T-helper 2 cell (primary cell): ENCODE measurements around the gene GIPC1.
"Not testable (repeated sequence)": the region's sequence is repeated elsewhere in the genome, so short reads cannot be mapped to it uniquely, and the experiment has no call there.

Experiments used
- DNase-seq, 5 experiments: peaks; one replicate each; pipeline versions ENCODE4 v3.0.0 to v3.0.0-alpha.2; 2012 to 2022
- total RNA-seq, 2 donors: gene quantifications; one replicate each; lab custom pipeline; 2026; lab: John Stamatoyannopoulos, UW

The GIPC1 gene, protein sequence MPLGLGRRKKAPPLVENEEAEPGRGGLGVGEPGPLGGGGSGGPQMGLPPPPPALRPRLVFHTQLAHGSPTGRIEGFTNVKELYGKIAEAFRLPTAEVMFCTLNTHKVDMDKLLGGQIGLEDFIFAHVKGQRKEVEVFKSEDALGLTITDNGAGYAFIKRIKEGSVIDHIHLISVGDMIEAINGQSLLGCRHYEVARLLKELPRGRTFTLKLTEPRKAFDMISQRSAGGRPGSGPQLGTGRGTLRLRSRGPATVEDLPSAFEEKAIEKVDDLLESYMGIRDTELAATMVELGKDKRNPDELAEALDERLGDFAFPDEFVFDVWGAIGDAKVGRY
- 20.3 to 33.1 reads per million in 2 donors for total RNA-seq

DNA sequence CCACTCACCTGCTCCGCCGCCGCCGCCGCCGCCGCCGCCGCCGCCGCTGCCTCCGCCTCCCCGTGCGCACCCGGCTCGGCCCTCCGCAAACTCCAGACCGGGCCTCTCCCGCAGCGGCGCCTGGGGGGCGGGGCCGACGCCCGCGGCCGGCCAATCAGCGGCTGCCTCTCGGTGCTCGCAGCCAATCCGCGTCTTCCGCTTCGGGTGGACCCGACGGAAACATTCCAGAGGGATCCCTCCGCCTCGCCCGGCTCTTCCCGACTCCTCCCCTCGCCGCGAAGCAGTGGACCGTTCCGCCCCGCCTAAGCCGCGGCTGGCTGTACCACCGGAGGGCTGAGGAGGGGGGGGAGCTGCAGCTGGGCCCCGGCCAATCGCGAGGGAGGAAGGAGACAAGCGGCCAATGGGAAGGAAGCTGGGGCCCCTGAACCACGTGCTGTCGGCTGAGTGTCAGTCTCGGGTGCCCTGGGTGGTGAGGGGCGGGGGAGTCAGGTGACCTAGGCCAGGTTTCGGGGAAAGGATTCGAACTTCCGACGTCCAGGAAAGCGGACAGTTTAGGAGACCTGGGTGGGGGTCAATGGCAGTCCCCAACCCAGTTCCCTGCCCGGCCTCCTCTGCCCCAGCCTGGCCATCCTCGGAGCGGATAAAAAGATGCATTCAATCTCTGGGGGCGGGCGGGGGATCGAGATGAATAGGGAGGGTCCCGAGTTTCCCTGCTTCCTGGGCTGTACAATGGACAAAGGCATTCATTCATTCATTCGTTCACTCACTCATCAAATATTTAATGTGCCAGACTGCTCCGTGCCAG, at the start of gene GIPC1:
Gene GIPC1, minus strand, starts transcription at position 99 of the 805 bp plus-strand sequence. CDS start 13,151 bp downstream, outside the sequence.
- peak; percentile 70 to 89 (median 77) for DNase-seq

DNA sequence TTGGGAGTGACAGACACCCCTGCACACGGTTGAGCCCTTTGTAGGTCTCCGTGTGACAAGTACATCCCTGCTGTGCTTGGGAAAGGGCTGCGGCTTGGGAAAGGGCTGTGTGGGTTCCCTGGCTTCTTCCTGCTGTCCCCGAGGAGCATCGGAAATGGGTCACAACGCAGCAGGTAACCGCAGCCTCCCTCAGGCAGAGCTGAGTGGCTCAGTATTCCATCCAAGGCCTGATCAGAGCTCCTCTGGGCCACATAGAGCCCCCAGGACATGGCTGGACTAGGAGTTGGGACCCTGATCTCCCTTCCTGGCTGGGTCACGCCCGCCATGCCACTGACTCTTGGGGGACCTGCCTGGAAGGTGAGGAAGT, 49.8 kb upstream of the GIPC1 start:
- DNase-seq: no peak

DNA sequence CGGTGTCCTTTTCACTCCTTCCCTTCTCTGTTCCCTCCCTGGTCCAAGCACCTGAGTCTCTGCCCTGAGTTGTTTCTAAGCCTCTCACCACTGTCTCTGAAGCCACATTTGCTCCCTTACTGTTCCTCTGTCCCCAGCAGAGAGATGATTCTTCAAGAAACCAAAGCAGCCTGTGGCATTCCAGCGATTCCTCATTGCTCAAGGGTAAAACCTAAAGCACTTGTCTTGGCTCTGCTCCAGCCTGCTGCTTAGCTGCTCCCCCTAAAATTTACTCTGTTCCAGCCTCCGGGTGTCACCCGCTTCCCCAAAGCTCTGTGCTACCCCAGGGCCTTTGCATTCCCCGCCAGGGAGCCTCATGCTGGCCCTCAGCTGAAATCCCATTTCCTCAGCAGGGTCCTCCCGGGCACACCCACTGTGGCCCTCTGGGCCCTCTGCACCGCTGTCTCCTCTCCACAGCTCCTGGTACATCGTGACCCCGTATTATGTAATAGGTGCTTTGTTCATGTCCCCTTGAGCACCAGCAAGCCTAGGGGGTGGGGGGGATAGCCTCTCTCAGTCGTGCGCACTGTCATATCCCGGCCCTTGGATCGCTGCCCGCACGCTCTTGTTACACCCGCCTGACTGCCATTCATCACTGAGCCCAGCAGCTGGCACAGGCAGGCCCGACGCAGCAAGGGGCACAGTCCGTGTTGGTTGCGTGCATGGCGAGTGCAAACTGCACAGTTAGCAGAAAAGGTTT, 49.2 kb upstream of the GIPC1 start:
- DNase-seq: no peak

DNA sequence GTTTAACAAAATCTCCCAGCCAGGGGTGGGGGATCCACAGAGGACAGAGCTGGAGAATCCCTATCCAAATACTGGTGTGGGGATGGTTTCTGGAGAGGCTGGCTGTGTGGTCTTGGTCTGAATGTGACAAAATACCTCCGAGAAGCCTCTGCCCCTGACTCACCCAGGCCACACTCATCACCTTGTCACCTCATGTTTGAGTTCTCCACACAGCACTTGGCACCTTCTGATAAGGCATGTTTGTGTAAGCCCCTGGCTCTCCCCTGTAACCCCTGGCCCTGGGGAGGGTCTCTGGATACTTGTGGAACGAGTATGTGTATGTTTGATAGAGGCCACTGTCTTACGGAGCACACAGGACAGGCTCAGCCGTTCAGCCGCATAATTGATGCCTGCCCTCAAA, 48.1 kb upstream of the GIPC1 start:
- DNase-seq: no peak

DNA sequence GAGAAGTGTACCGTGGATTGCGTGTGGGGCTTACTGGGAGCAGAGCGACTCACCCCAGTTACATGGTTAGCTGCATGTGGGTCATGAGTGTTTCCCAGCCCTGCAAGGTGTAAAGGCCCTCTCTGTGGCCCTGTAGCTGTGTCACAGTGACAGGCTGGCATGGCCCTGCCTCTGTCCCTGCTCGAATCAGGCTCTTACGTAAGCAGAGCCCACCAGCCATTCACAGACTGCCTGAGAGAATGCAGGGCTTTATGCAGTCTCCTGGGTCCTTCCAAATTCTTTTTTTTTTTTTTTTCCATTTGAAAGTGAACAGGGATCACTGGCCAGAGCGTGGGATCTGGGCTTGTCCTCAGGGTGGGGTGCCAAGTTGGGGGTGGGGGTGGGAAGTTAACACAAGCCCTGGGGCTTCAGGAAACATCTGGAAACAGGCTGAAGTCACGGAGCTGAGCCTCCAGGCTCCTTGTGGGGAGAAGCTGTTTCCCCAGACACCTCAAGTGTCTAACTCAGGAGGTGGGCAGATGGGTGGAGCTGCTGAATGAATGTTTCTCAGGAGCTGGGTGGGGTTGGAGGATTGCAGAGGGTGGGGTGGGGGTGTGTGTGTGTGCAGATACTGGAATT, 46.9 kb upstream of the GIPC1 start:
- DNase-seq: no peak

DNA sequence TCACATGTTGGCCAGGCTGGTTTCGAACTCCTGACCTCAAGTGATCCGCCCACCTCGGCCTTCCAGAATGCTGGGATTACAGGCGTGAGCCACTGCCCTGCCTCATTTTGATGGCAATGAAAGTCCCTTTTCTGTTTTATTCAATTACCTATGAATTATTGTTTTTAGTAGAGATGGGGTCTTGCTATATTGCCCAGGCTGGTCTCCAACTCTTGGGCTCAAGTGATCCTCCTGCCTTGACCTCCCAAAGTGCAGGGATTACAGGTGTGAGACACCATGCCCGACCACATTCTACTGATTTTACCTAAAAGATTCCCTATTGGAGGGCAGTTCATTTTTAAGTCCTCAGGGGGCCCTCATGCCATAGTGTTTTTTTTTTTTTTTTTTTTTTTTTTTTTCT, 46.1 kb upstream of the GIPC1 start:
- DNase-seq: not testable (repeated sequence)

DNA sequence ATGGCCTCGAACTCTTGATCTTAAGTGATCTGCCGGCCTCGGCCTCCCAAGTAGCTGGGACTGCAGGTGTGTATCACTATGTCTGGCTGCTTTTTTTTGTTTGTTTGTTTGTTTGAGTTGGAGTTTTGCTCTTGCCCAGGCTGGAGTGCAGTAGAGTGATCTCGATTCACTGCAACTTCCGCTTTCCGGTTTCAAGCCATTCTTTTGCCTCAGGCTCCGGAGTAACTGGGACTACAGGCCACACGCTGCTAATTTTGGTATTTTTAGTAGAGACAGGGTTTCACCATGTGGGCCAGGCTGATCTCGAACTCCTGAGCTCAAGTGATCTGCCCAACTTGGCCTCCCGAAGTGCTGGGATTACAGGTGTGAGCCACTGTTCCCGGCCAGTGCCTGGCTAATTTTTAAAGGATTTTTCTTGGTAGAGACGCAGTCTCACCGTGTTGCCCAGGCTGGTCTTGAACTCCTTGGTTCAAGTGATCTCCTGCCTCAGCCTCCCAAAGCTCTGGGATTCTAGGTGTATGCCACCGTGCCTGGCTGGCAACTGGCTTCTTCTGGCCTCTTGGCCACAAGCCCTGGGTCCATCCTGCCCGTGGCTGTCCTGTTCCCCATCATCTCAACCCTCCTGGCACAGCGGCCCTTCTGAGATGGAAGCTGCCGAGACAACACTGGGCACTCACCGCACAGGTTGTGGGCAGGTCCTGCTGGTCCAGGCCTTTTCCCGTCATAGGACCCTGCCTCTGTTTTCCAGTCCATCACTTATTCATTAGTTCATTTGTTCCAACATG, 45.0 kb upstream of the GIPC1 start:
- DNase-seq: no peak

DNA sequence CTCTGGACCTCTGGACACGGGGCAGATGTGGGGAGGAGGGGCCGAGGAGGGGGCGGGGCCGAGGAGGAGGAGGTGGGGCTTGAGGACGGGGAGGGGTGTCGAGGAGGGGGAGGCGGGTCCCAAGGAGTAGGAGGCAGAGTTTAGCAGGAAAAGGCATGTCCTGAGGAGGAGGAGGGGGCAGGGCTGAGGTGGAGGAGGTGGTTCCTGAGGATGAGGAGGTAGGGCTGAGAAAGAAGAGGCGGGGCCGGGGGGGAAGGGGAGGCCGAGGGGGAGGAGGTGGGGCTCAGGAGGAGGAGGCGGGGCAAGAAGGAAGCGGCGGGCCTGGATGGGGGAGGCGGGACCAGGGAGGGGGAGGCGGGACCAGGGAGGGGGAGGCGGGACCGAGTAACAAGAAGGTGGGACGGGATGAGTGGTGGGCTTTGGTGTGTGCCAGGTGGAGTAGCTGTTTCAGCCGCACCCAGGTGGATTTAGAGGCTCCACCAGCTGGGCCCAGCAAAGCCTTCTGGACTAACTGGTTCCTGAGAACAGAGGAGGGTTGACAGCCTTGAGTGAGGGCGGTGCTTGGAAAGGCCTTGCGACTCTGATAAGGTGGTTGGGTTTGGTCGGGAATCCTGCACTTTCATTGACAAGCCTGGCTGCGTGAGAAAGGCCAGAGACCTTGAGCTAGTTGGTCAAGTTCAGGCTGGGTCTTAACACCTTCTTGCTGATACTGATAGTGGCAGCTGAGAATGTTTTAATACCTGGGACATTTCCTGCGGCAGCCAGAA, 41.2 kb upstream of the GIPC1 start:
- DNase-seq: peak in 2 of 5 experiments; percentile 24 to 74

DNA sequence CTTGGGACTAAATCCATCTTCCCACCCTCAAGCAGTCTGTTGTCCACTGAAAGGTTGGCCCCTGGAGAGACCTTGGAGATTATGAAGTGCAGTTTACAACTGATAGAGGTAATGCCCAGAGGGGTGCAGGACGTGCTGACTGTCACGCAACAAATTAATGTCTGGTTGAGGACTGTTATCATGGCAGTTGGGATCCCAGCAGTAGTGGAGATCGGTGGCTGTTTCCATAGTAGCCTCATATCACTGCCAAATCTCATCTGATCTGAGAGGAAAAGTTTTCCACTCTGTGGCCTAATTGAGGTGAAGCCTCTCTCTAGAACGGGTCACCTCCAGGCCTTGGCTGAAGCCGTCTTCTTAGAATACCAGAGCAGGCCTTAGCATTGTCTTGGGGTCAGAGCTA, 37.5 kb upstream of the GIPC1 start:
- DNase-seq: no peak

DNA sequence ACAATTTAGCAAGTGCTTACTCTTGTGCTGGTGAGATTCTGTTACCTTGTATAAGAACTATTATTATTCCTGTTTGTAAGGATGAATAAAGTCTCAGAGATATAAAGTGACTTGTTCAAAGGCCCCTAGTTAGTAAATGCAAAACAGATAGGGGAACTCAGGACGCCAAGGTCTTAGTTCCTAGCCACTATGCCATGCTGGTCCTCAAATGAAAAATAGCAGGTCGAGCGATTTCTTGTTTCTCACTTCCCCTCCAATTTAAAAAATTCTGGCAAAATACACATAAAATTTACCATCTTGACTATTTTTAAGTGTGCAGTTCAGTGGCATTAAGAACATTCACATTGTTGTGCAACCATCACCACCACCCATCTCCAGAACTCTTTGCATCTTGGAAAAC, 34.6 kb upstream of the GIPC1 start:
- no peak for DNase-seq

DNA sequence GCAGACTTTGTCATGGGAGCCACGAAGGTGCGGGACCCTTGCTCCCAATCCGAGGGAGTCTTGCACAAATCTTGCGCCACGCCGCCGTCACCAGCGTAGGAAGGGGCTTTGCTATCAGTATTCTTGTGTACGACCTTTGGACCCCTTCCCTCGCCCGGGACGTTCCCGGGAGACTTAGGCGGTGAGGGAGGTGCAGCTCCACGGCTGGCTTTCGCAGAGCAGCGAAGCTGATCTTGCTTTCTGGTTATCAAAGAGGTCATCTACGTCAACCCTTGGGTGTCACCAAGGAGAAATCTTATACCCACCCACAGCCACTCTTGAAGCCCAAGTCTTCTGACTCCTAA, 34.0 kb upstream of the GIPC1 start:
- peak in 2 of 5 experiments; percentile 20 to 74 for DNase-seq

DNA sequence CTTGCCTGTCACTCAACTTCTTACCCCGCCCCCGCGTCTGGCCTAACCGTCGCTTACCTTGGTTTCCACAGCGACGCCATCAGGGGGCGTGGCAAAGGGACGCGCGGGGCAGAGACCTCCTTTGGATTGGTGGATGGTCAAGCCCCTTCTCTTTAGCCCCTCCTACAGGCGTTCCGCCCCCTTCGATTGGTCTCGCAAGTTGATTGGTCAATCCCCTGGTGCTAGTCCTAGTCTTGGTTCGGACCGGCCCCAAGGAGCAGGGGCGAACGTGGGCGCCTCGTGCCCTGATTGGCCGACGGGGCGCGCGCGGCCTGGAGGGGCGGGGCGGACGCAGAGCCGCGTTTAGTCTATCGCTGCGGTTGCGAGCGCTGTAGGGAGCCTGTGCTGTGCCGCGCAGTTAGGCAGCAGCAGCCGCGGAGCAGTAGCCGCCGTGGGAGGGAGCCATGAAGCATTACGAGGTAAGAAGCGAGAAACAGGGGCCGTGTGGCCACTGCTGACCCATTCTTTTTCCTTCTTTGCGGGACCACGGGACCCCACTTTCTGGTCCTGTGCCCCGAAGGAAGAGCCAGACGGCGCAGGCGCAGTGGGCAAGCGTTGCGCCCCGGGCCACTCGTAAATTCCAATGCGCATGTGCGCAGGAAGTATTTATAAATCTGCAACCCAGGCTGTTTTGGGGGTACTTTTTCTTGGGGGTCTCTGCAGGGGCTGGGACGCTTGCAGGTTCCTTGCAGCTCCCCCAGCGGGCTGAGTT, 33.5 kb upstream of the GIPC1 start, which contains the start of gene TECR:
Gene TECR, plus strand, starts transcription at position 341 of the 751 bp plus-strand sequence. Its CDS starts 103 bp downstream, at position 444.
- peak; percentile 98 to 100 (median 100) for DNase-seq

DNA sequence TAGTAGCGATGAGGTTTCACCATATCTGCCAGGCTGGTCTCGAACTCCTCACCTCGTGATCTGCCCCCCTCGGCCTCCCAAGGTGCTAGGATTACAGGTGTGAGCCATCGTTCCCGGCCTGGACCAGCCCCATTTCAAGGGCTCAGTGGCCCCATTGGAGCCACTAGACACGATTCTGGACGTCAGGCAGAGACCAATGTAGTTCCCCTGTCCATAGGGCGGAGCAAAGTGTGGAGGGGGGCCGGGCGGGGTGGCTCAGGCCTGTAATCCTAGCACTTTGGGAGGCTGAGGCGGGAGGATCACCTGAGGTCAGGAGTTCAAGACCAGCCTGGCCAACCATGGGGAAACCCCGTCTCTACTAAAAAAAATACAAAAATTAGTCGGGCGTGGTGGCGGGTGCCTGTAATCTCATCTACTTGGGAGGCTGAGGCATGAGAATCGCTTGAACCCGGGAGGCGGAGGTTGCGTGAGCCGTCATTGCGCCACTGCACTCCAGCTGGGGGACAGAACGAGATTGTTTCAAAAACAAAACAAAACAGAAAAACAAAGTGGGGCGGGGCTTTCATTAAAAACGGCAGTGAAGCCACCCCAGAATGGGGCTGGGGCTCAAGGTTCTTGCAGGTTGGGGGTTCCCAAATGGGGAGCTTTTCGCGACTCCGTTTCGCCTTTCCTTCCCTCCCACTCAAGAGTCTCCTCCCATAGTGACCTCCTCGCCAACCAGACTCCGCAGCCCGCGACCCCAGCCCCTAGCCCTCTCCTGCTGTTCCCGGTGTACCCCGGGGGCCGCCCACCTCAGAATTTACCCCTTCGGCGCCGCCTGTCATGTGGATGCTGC, 32.7 kb upstream of the GIPC1 start:
- DNase-seq: peak in 1 of 5 experiments; percentile 14

DNA sequence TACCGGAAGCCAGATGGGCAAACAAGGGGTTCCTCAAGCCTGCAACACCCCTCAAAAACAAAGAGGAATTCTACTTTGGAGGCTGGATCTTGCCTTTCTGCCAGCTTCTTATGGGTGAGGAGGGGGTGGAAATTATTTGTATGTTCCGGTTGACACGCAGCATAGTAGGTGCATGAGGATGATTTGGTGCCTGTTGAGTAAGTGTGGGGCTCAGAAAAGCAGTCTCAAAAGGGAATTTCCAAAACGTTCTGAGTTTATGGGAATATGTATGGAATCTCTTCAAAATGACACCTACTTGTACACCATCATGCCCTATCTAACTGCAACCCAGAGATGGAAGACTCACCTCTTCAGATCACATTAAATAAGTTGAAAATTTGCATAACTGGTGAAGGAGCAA, 30.5 kb upstream of the GIPC1 start:
- no peak for DNase-seq

DNA sequence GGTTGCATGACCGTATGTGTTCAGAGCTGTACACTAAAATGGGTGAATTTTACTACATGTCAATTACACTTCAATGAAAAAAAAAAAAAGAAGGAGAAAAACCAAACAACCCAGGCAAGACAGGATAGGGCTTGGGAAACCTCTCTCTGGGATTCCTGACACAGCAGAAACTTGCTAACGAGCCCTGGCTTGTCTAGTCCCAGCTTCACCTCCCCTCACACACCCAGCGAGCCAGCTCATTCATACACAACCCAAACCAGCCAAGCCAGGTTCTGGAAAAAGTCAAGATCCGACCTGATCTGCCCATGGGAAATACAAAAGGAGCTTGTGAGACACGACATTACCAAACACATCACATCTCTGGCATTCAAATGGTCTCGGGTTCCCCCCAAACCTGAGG, 29.8 kb upstream of the GIPC1 start:
- no peak for DNase-seq

DNA sequence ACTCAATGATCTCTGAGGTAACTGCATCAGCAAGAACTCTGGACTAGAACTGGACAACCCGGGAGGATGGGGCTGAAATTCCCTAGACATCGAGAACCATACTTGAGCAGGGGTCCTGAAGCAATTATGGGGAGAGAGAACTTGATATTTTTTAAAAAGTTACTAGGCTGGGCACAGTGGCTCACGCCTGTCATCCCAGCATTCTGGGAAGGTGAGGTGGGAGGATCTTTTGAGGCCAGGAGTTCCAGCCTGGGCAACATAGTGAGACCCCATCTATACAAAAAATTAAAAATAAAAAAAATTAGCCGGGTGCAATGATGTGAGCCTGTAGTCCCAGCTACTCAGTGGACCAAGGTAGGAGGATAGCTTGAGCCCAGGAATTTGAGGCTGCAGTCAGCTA, 24.6 kb upstream of the GIPC1 start:
- DNase-seq: no peak

DNA sequence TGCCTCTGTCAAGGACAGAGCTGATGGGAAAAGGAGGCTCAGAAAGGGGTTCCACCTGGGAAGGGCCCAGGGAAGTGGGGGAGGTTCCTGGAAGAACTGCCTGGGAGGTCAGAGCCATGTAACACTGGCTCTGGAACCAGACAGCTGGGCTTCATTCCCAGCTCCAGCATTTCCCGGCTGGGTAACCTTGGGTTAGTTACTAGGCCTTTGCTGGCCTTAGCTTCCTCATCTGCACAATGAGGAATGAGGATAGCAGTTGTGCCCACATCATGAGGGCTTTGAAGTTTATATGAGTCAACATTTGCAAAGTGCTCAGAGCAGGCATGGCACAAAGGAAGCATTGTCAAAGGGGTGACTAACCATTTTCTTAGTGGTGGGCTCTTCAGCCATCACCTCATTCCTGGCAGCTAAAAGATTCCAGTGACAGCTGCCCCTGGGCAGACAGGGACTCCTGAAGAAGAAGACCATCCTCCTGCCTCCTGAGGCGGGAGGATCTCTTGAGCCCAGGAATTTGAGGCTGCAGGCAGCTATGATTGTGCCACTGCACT, 24.0 kb upstream of the GIPC1 start:
- DNase-seq: peak in 1 of 5 experiments; percentile 18

DNA sequence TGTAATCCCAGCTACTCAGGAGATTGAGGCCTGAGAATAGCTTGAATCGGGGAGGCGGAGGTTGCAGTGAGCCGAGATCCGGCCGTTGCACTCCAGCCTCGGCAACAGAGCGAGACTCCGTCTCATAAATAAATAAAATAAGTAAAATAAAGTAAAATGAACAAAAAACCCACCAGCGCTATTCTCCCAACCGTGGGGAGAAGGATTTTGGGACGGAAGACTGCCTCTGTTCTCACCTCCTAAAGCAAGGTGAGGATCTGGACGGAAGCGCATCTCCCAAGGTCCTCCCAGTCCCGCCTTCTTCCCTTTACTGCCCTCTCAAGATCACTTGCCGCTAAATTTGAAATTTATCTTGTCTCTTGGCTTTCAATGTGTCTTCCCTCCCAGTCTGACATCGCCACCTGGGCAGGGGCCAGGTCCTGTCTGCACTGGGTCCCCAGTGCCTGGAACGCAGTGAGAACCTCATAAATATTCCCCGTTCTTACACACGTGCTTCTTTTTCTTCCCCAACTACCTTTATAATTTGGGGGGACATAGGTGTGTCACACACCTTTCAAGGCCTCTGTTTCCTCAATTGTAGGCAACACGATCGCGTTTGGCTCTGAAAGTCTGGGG, 23.4 kb upstream of the GIPC1 start:
- DNase-seq: no peak
